Liver (tissue), 9 donors: ENCODE results near the gene SAMD14. TPM values are rescaled to one million over a fixed set of nuclear protein-coding genes. Genes with fewer than 3 reads are reported as not detected.
A peak's percentile ranks its signal among the peaks of the same experiment; 100 is the strongest.

ENCODE experiments used
- DNase-seq: peaks from one replicate; pipeline ENCODE4 v3.0.0-alpha.2; 2017; ENCODE audit warnings: low spot score
- H3K27ac ChIP-seq, 2 donors: one replicate each; pipeline ENCODE4 v1.7.0; 2013; ENCODE audit warnings: inconsistent platforms in 2 of 2, low read length in 2 of 2, control low read depth in 1 of 2, low read depth in 1 of 2, mild to moderate bottlenecking in 1 of 2
- H3K27me3 ChIP-seq, 4 donors: one replicate each; pipeline versions ENCODE4 v1.6.1 to v1.7.0; 2013; ENCODE audit warnings: low read length in 3 of 4, inconsistent platforms in 1 of 4, mild to moderate bottlenecking in 1 of 4, moderate library complexity in 1 of 4; ENCODE audit not compliant: control insufficient read depth in 4 of 4, insufficient read depth in 4 of 4
- H3K36me3 ChIP-seq, 4 donors: one replicate each; pipeline versions ENCODE4 v1.6.1 to v1.7.0; 2013; ENCODE audit warnings: low read length in 3 of 4, mild to moderate bottlenecking in 3 of 4, low read depth in 1 of 4, moderate library complexity in 1 of 4; ENCODE audit not compliant: control insufficient read depth in 4 of 4, insufficient read depth in 3 of 4
- H3K4me1 ChIP-seq, 4 donors: one replicate each; pipeline versions ENCODE4 v1.6.1 to v1.7.0; 2013; ENCODE audit warnings: low read length in 3 of 4, mild to moderate bottlenecking in 3 of 4, moderate library complexity in 1 of 4; ENCODE audit not compliant: control insufficient read depth in 4 of 4, insufficient read depth in 4 of 4
- H3K4me3 ChIP-seq, 3 donors: one replicate each; pipeline versions ENCODE4 v1.6.1 to v1.7.0; 2013; ENCODE audit warnings: low read length in 3 of 3, control low read depth in 1 of 3, low read depth in 1 of 3, mild to moderate bottlenecking in 1 of 3
- H3K9ac ChIP-seq, 2 donors: one replicate each; pipeline ENCODE4 v1.7.0; 2013; ENCODE audit warnings: low read length in 2 of 2, mild to moderate bottlenecking in 2 of 2, moderate library complexity in 2 of 2, control low read depth in 1 of 2, low read depth in 1 of 2
- H3K9me3 ChIP-seq, 4 donors: one replicate each; pipeline versions ENCODE4 v1.6.1 to v1.7.0; 2013; ENCODE audit warnings: low read length in 3 of 4; ENCODE audit not compliant: control insufficient read depth in 4 of 4
- EGR1 ChIP-seq, 2 donors: IDR thresholded peaks; 2 replicates each; pipeline ENCODE4 v1.6.1; 2016 to 2018; ENCODE audit warnings: antibody characterized with exemption in 2 of 2, low read depth in 2 of 2
- FOXA1 ChIP-seq: IDR thresholded peaks from 2 replicates; pipeline ENCODE4 v1.6.1; 2016; ENCODE audit warnings: antibody characterized with exemption
- FOXA2 ChIP-seq: IDR thresholded peaks from 2 replicates; pipeline ENCODE4 v1.6.1; 2016; ENCODE audit warnings: antibody characterized with exemption
- GABPA ChIP-seq, 2 donors: IDR thresholded peaks in 1 of 2; conservative IDR thresholded peaks in 1 of 2; 2 replicates each; pipeline ENCODE4 v1.6.1; 2016; ENCODE audit warnings: antibody characterized with exemption in 2 of 2, mild to moderate bottlenecking in 1 of 2, moderate library complexity in 1 of 2
- HNF4A ChIP-seq, 2 donors: conservative IDR thresholded peaks; 2 replicates each; pipeline ENCODE4 v1.6.1; 2016; ENCODE audit warnings: antibody characterized with exemption in 2 of 2, mild to moderate bottlenecking in 2 of 2
- HNF4G ChIP-seq: IDR thresholded peaks from 2 replicates; pipeline ENCODE4 v1.6.1; 2016; ENCODE audit warnings: antibody characterized with exemption
- MAX ChIP-seq: IDR thresholded peaks from 2 replicates; pipeline ENCODE4 v1.6.1; 2016; ENCODE audit warnings: antibody characterized with exemption
- NR2F2 ChIP-seq: IDR thresholded peaks from 2 replicates; pipeline ENCODE4 v1.6.1; 2016; ENCODE audit warnings: antibody characterized with exemption
- RAD21 ChIP-seq, 2 donors: IDR thresholded peaks; 2 replicates each; pipeline ENCODE4 v1.6.1; 2016; ENCODE audit warnings: antibody characterized with exemption in 2 of 2, mild to moderate bottlenecking in 2 of 2
- REST ChIP-seq: IDR thresholded peaks from 2 replicates; pipeline ENCODE4 v1.6.1; 2016; ENCODE audit warnings: antibody characterized with exemption, mild to moderate bottlenecking
- RXRA ChIP-seq, 2 donors: IDR thresholded peaks; 2 replicates each; pipeline ENCODE4 v1.6.1; 2017 to 2018; ENCODE audit warnings: antibody characterized with exemption in 2 of 2, mild to moderate bottlenecking in 1 of 2
- SP1 ChIP-seq: IDR thresholded peaks from 2 replicates; pipeline ENCODE4 v1.6.1; 2018; ENCODE audit warnings: antibody characterized with exemption, mild to moderate bottlenecking
- TAF1 ChIP-seq: conservative IDR thresholded peaks from 2 replicates; pipeline ENCODE4 v1.6.1; 2016; ENCODE audit warnings: antibody characterized with exemption, mild to moderate bottlenecking
- YY1 ChIP-seq: IDR thresholded peaks from 2 replicates; pipeline ENCODE4 v1.6.1; 2016; ENCODE audit warnings: antibody characterized with exemption, mild to moderate bottlenecking
- WGBS: extraction: QIAGEN DNeasy Blood & Tissue Kit; methylation state at CpG from one replicate; pipeline ENCODE4 v1.1.7; 2013; 5-methylcytosine and 5-hydroxymethylcytosine counted together
- polyA plus RNA-seq, 2 donors: library from polyadenylated mRNA; stranded (reverse) in 1 of 2; unstranded in 1 of 2; fragments of 200-250 nt in 1 of 2; fragments of >200 nt in 1 of 2; fragmentation: Nextera tagmentation in 1 of 2; extraction: Ambion mirVana in 1 of 2; gene quantifications; one replicate each; pipeline versions ENCODE4 v1.2.1 to v1.2.3, GENCODE V29; 2013 to 2015
- total RNA-seq, 2 donors: library from RNA; depleted of rRNA; stranded (reverse); fragments of >200 nt; gene quantifications; one replicate each; pipeline ENCODE4 v1.2.3, GENCODE V29; 2014
- TF ChIP-seq, protein P1 (sequence below): IDR thresholded peaks from 2 replicates; pipeline ENCODE4 v1.6.1; 2016; ENCODE audit warnings: antibody characterized with exemption
- donor health status: healthy.
- donor health status: healthy.
- donor health status: healthy.
- donor health status: healthy.
- donor health status: healthy.

SAMD14 gene
- total and polyA plus RNA-seq, 4 donors: 0.50 to 0.84 (median 0.67) TPM; not detected in 1

DNA sequence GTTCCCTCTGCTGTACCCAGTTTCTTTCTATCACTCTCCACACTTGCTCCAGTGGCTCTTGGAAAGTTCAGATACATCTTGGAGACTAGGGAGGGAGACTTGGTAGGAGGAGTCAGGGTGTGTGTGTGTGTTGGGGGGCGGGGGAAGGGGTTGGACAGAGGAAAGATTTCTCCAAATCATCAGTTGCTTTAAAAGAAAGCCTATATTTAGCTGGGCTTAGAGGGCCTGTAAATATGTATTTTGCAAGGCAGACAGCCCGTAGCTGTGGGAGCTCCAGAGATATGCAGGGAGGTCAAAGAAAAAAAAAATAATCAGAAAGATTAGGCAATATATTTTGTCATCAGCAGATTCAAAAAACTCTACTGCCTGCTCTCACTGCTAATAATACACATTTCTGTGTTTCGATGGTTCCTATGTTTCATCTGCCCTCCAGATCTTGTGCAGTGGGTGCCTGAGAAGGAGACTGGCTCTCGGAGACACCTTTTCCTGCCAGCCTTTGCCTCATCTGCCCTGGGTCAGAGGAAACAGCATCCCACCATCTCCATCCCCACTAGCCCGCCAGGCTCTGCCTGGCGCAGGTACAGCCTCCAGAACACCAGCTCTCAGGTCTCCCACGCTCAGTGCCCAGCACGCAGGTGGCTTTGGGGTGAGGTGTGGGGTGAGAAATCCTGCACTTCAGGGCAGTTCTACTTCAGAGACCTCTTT is 25.3 kb upstream of the SAMD14 start:
- Histone ChIP-seq H3K9me3 (no peaks in the 10 kb centered on the region), H3K36me3 (no peaks in the 10 kb centered on the region), H3K4me3 (no peak overlapping the region), H3K9ac (no peak overlapping the region), H3K4me1 (peaks cover 1 to 18% (median 14%) of the 10 kb centered on the region in 4 donors), H3K27ac (peak overlapping the region; percentile 6 to 55), H3K27me3 (no peaks in the 10 kb centered on the region)
- WGBS: 83% methylated on average over 8 of the region's 8 CpGs
- TF ChIP-seq NR2F2 (peak; percentile 56), SP1 (no peak), FOXA1 (no peak)
- no peak for DNase-seq

DNA sequence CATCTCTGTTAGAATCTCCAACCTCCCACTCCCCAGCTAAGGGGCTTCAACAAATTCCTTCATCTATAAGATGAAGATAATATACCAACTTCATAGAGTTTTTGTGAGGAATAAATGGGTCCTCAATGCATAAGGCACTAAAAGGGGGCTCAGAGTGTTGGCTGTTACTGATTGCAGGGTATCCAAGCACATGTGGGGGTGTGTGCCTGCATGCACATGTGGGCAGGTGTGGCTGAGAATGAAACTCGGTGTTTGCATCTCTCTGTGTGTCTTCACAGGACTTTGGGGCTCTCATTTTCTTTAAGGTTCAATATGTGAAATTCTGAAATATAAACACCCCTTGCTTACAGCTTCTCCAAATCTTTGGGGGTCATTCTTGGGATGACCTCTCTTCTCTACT is 24.6 kb upstream of the SAMD14 start:
- no peaks in the 10 kb centered on the region for H3K9me3 ChIP-seq
- WGBS: 50% methylated on average over 1 of the region's 1 CpG
- H3K36me3 ChIP-seq: no peaks in the 10 kb centered on the region
- no peak for DNase-seq
- no peak overlapping the region for H3K4me3 ChIP-seq
- peaks cover 1 to 25% (median 16%) of the 10 kb centered on the region in 4 donors for H3K4me1 ChIP-seq
- H3K27me3 ChIP-seq: no peaks in the 10 kb centered on the region
- H3K9ac ChIP-seq: no peak overlapping the region
- no peak overlapping the region for H3K27ac ChIP-seq
- TF ChIP-seq HNF4A (conservative IDR thresholded peaks at IDR 0.05): no peak
- no peak for TF ChIP-seq SP1

GRCh38 chr17:50153650-50154575 is 24.0 kb upstream of the SAMD14 start:
- WGBS: 65% methylated on average over 16 of the region's 16 CpGs
- Histone ChIP-seq H3K4me3 (no peak overlapping the region), H3K9me3 (no peaks in the 10 kb centered on the region), H3K27me3 (no peaks in the 10 kb centered on the region), H3K4me1 (peaks cover 1 to 25% (median 16%) of the 10 kb centered on the region in 4 donors), H3K27ac (no peak overlapping the region), H3K36me3 (no peaks in the 10 kb centered on the region), H3K9ac (peak overlapping the region in 1 of 2 donors; percentile 44)
- TF ChIP-seq FOXA2 (no peak), RXRA (IDR thresholded peaks at IDR 0.05) (peak; percentile 42 to 59), GABPA (IDR thresholded peaks at IDR 0.05 in 1 of 2, conservative IDR thresholded peaks at IDR 0.05 in 1 of 2) (no peak)
- peak; percentile 79 for DNase-seq

DNA sequence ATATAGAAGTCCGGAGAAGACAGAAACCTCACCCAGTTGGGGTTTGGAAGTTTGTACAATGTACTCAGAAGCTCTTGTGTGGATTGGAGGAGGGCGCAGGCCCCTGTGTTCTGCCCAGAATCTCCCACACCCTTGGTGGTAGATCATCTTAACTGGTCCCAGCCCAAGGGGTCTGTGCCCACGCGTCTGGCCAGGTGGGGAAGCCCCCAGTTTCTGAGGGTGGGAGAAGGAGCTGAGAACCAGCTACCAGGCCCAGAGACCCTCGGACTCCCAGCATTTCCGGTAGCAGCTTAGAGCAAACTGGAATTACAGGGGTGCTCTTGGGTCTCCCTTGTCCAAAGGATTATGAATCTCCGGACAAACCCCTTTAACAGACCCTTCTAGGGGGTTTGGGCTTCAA is 22.8 kb upstream of the SAMD14 start:
- no peaks in the 10 kb centered on the region for H3K9me3 ChIP-seq
- H3K9ac ChIP-seq: no peak overlapping the region
- peaks cover 1 to 33% (median 26%) of the 10 kb centered on the region in 4 donors for H3K4me1 ChIP-seq
- TF ChIP-seq TAF1 (no peak), YY1 (no peak), GABPA (IDR thresholded peaks at IDR 0.05 in 1 of 2, conservative IDR thresholded peaks at IDR 0.05 in 1 of 2) (no peak), RXRA (IDR thresholded peaks at IDR 0.05) (no peak), EGR1 (IDR thresholded peaks at IDR 0.05; ENCODE audit: low read depth in 2 of 2) (no peak), RAD21 (IDR thresholded peaks at IDR 0.05) (no peak), MAX (no peak), REST (no peak), HNF4G (no peak), NR2F2 (no peak)
- TF ChIP-seq, protein P1, sequence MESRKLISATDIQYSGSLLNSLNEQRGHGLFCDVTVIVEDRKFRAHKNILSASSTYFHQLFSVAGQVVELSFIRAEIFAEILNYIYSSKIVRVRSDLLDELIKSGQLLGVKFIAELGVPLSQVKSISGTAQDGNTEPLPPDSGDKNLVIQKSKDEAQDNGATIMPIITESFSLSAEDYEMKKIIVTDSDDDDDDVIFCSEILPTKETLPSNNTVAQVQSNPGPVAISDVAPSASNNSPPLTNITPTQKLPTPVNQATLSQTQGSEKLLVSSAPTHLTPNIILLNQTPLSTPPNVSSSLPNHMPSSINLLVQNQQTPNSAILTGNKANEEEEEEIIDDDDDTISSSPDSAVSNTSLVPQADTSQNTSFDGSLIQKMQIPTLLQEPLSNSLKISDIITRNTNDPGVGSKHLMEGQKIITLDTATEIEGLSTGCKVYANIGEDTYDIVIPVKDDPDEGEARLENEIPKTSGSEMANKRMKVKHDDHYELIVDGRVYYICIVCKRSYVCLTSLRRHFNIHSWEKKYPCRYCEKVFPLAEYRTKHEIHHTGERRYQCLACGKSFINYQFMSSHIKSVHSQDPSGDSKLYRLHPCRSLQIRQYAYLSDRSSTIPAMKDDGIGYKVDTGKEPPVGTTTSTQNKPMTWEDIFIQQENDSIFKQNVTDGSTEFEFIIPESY: no peak
- 81% methylated on average over 7 of the region's 7 CpGs for WGBS
- H3K27ac ChIP-seq: peak overlapping the region; percentile 77 to 79
- no peaks in the 10 kb centered on the region for H3K27me3 ChIP-seq
- DNase-seq: no peak
- no peak overlapping the region for H3K4me3 ChIP-seq
- no peaks in the 10 kb centered on the region for H3K36me3 ChIP-seq
